HUDEP-2 (cell line): ENCODE data around the gene GLE1.

Experiments
- DNase-seq, 76 experiments: peaks; one replicate each; lab custom pipeline; 2025; ENCODE audit not compliant: unreplicated experiment in 76 of 76; lab: John Stamatoyannopoulos, UW

The GLE1 gene

GRCh38 chr9:128550770-128551656 is 46.5 kb downstream of the GLE1 start:
- peak in 1 of 76 experiments; percentile 2 for DNase-seq

GRCh38 chr9:128551657-128552152 is 47.2 kb downstream of the GLE1 start:
- DNase-seq = no peak

DNA sequence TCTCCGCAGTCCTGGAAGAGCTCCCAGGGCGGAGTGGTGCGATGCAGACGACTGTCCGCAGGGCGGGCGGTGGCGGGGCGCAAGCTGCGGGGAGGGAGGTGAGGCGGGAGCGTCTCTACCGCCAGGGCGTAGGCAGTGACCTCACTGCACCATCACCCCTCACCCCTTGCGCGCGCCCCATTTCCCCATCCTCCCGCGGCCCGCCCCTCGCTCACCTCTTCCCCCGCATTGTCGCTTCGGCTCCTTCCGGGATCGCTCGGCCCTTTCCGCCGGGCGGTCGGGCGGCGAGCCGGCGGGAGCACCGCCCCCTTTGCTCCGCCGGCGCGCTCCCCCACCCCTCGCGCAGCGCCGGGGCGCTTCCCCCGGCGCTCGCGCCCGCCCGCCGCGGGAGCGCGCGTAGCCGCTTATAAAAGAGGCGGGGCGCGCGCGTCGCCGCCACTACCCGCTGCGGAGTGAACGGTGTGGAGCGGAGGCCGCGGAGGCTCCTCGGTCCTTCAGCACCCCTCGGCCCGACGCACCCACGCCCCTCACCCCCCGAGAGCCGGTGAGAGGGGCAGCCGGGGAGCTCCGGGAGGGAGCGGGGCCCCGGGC is 47.7 kb downstream of the GLE1 start, which contains the start of gene SPTAN1:
Gene SPTAN1, plus strand, starts transcription at position 435 of the 591 bp plus-strand sequence. CDS start 14,154 bp downstream, outside the sequence.
- peak in 72 of 76 experiments; percentile 12 to 86 (median 67) for DNase-seq

- DNase-seq = peak in 1 of 76 experiments; percentile 13
Measured at GRCh38 chr9:128552744-128553440, 48.4 kb downstream of the GLE1 start.

DNA sequence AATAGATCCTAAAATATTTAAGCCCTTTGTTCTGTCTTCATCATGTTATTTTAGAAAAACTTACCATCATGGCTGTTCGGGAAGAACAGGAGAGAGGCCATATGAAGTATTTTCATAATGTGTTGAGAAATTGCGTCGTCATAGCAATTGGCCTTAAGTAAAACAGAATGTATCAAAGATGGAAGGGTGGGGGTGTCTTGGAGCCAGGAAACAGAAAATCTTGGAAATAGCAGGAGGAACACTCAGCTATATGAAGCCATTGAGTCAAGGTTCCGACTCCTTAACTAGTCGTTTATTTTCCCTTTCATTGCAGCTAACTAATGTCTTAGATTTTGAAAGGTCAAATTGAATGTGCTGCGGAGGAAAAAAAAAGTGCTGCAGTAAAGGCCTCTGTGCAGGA is 49.2 kb downstream of the GLE1 start:
- DNase-seq = no peak

DNA sequence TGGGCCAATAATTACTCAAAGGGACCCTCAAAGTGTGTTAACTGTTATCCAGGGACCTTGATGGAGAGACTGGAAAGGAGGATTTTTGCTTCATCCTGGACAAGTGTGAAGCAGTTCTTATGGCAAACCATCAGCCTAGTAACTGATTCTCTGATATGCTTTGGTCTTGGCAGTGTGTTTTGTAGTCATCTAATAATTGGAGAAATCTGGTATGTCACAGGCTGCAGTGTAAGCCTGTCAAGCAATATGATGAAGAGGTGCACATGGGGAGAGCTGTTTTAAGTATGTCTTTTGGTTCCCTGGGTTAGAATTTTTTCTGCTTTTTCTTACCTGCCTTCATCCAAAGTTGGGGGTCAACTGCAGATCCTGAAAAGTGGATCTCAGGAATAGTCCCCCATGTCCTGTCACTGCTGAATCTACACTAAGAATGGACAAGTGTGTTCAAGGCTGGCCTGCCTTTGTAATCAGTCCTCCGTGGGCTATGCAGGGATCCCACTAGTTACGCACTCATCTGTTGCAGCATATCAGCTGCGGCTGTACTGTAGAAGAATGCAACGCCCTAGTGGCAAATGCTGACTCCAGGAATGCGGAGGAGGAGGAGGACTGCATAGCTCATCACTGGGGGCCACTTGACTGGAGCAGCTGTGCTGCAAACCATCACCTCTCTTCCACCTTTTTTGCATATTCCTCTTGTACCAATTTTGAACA is 49.8 kb downstream of the GLE1 start:
- peak in 4 of 76 experiments; percentile 4 to 14 (median 10) for DNase-seq

DNA sequence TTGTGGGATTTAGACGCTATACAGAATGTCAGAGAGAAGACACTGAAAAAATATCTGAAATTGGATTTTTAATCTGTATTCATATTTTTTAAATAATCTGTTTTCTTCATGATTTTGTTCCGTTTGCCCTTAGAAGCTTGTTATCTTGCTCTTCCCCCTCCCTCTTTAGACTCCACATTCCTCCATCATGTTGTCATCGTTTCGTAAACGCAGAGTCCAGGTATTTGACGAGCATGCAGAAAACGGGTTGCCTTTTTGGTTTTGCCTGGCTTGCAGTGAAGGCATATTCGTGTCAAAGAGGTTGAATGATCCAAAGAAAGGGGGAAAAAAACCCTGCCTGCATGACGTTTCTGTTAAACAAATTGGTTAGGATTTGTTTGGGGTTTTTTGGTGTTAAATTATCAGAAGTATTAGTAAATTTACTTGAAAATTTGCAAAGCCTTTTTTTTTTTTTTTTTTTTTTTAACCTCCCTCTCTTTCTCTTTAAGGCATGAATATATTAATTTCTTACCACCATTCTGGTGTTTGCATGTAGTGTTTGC is 50.7 kb downstream of the GLE1 start:
- no peak for DNase-seq

GRCh38 chr9:128556276-128556675 is 51.8 kb downstream of the GLE1 start:
- no peak for DNase-seq

DNA sequence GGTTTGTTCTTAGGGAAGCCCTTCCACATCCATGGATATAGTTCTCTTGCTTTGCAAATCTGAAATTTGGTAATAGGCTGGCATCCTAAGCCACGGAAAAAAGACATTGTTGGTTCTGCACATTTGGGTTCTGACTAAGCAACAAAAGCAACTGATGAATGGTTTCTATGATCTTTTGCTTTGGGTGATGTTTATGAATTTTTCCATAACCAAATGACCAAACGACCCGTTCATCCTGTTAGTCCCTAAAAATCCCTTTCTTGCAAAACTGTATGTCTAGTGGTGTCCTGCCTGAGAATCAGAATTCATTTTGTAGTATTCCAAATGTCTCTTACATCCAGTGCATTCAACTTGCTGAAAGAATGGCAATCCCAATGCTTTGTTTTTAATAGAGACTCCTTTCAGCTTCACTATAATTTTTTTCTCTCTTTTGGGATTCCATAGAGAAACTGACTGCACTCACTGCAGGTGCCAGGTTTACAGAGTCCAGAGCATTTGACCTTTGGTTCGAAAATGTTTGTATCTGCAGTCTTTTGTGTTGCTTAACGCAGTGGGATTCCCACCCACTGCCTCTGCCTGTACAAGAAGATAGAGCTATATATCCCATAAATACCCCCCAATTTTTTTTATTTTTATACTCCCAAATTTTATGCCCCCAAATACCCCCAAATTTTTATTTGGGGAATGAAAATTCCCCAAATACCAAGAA is 52.6 kb downstream of the GLE1 start:
- no peak for DNase-seq

- peak in 74 of 76 experiments; percentile 29 to 96 (median 84) for DNase-seq
Measured at GRCh38 chr9:128558431-128559310, 54.2 kb downstream of the GLE1 start.

- no peak for DNase-seq
Measured at GRCh38 chr9:128565578-128565977, 61.1 kb downstream of the GLE1 start.

DNA sequence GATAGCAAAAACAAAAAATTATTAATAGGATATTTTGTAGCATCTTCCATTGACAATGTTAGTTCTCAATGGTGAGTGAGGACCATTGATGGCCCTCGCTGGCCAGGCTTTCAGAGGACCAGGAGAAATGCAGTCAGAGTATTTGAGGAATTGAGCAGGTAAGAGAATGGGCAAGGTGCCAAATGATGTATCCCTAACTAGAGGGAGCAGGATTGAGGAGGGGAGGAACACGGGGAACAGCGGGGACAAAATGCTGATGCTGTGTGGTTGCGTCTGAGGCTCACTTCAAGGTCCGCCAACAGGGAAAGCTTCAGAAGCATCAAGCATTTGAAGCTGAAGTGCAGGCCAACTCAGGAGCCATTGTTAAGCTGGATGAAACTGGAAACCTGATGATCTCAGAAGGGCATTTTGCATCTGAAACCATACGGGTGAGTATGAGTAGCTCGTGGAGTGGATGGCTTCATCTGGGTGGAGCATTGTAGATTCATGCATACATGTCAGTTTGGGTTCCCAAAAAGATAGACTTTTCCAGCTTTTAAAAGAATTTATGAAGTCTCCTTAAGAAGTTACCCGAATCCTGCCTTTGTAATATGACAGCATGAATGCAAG is 64.1 kb downstream of the GLE1 start:
- DNase-seq = no peak

DNA sequence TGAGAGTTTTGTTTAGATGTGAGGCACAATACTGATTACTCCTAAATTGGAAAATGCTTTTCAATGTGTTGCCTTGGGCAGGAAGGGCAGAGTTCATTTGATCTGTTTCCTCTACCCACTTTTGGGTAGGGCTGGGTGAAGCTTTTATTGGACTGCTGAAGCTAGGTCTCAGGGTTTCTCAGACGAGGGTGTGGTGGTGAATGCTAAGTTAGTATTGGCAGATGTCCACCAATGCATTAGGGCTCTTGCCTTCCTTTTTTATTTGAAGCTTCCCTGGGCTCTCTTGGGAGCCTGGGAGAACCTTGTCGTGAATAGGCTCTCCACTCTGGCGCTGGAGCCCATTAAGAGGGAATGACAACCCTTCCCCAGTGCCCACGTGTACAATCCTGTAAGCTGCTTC is 71.0 kb downstream of the GLE1 start:
- DNase-seq = peak in 17 of 76 experiments; percentile 4 to 40 (median 11)

DNA sequence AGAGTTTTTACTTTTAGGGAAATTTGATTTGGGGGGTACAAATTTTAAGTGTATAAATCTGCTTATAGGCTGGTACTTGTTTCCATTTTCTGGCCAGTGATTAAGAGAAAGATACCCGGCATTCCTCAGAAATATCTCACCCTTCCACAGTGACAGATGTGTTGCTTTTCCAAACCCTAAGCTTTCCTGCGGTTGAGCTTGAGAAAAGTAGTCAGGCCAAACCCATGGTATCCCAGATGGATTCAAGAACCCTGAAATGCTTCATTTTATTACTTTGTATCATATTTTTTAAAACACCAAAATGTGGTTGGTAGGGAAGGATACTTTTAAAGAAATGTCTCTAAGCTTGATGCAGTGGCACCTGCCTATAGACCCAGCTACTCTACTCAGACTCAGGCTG is 71.4 kb downstream of the GLE1 start:
- no peak for DNase-seq

DNA sequence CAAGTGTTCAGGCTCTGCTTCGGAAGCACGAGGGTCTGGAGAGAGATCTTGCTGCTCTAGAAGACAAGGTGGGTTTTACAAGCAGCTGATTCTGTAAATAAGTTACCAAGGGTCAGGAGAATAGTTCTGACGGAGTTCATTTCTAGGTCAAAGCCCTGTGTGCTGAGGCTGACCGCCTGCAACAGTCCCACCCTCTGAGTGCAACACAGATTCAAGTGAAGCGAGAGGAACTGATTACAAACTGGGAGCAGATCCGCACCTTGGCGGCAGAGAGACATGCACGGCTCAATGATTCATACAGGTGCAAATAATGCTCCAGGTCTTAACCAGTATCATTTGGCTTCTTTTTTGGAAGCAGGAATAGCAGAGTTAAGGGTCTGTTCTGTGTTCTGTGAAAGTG is 72.7 kb downstream of the GLE1 start:
- DNase-seq = no peak

DNA sequence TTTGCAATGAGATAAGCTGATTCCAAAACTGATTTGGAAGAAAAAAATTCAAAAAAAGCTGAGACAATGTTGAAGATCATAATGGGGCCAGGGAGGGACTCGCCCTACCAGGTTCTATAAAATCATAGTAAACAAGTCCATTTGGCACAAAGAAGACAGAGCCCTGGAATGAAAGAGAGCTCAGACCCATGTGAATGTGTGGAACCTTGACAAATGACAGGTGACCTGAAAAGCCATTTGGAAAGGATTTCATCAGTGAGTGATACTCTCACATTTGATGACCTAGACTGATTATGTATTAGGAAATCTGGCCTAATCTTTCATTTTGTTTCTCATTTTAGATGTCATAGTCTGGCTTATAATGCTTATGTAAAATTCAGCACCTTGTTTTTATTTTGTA is 74.7 kb downstream of the GLE1 start:
- DNase-seq = no peak

DNA sequence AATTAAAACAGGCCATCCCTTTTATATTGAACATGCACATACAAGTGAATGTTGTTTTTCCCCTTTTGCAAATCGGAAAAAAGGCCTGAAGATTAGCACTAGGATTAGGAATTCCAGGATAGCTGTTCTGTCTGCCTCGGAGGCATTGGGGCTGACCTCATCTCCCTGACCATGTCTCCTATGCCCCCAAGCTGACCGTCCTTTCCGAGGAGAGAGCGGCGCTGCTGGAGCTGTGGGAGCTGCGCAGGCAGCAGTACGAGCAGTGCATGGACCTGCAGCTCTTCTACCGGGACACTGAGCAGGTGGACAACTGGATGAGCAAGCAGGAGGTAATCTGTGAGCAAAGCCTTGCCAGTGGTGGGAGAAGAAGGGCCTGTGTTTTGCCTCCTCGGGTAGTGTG is 76.2 kb downstream of the GLE1 start:
- DNase-seq = no peak

DNA sequence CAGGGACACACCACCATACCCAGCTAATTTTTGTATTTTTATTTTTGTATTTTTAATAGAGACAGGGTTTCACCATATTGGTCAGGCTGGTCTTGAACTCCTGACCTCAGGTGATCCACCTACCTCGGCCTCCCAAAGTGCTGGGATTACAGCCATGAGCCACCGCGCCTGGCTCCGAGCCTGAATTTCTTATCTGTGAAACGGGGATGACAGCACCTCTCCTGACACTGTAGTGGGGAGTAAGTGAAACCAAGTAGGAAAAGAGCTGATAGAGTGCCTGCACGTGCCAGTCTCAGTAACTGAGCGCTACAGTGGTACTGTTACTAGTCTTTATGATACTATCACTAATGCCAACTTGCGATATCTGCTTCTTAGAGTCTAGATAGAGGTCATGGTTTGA is 80.6 kb downstream of the GLE1 start:
- peak in 47 of 76 experiments; percentile 1 to 65 (median 23) for DNase-seq
